Peyer's patch (tissue), 4 donors: Measurements from ENCODE around the gene DDC. TPM values are rescaled to one million over a fixed set of nuclear protein-coding genes. Genes with fewer than 3 reads are reported as not detected.

Experiments used
- DNase-seq, 3 donors: peaks; one replicate each; pipeline ENCODE4 v3.0.0-alpha.2; 2017 to 2019
- H3K27ac ChIP-seq, 4 donors: fragments of 200-600 bp; sonication (generic); one replicate each; pipeline ENCODE4 v1.5.1; 2016 to 2019
- H3K27me3 ChIP-seq, 2 donors: fragments of 200-600 bp; sonication (generic); one replicate each; pipeline ENCODE4 v1.5.1; 2019
- H3K36me3 ChIP-seq, 3 donors: fragments of 200-600 bp; sonication (generic); one replicate each; pipeline ENCODE4 v1.5.1; 2016 to 2019
- H3K4me1 ChIP-seq, 4 donors: fragments of 200-600 bp; sonication (generic); one replicate each; pipeline ENCODE4 v1.5.1; 2016 to 2019
- H3K4me3 ChIP-seq, 4 donors: fragments of 200-600 bp; sonication (generic); 1 replicate in 3 of 4; 2 replicates in 1 of 4; pipeline ENCODE4 v1.5.1; 2016 to 2019; ENCODE audit warnings: mild to moderate bottlenecking in 1 of 4
- H3K9me3 ChIP-seq, 4 donors: fragments of 200-600 bp; sonication (generic); one replicate each; pipeline ENCODE4 v1.5.1; 2016 to 2019; ENCODE audit warnings: mild to moderate bottlenecking in 1 of 4
- CTCF ChIP-seq, 6 experiments: fragments of 450-650 bp in 4 of 6; fragments of 200-600 bp in 2 of 6; sonication (generic) in 1 of 6; IDR thresholded peaks; one replicate each; pipeline ENCODE4 v1.5.1; 2017 to 2019; ENCODE audit warnings: antibody characterized with exemption in 6 of 6, mild to moderate bottlenecking in 3 of 6, moderate library complexity in 1 of 6
- POLR2A ChIP-seq, 2 donors: fragments of 450-650 bp; IDR thresholded peaks; one replicate each; pipeline ENCODE4 v1.5.1; 2017; ENCODE audit warnings: antibody characterized with exemption in 2 of 2, mild to moderate bottlenecking in 2 of 2, moderate library complexity in 2 of 2
- total RNA-seq, 4 donors: library from RNA; depleted of rRNA; stranded (reverse); fragments of >200 nt; gene quantifications; one replicate each; pipeline ENCODE4 v1.1.0, GENCODE V29; 2016

Gene DDC
- total RNA-seq, 4 donors from 2014 or later: 56.9 to 314 (median 200) TPM

- H3K4me1 ChIP-seq: no peaks in the 10 kb centered on the region
- H3K27me3 ChIP-seq: no peaks in the 10 kb centered on the region
- peaks cover 0 to 39% (median 0%) of the 10 kb centered on the region in 3 donors for H3K36me3 ChIP-seq
- H3K27ac ChIP-seq: no peak overlapping the region
- TF ChIP-seq CTCF (IDR thresholded peaks at IDR 0.05) (no peak), POLR2A (IDR thresholded peaks at IDR 0.05) (no peak)
- no peak for DNase-seq
- H3K4me3 ChIP-seq: no peak overlapping the region
- H3K9me3 ChIP-seq: no peaks in the 10 kb centered on the region
Observed at GRCh38 chr7:50607524-50608125, 42.4 kb upstream of the DDC start.

- no peak for DNase-seq
- H3K4me3 ChIP-seq: no peak overlapping the region
- no peaks in the 10 kb centered on the region for H3K4me1 ChIP-seq
- no peaks in the 10 kb centered on the region for H3K27me3 ChIP-seq
- TF ChIP-seq CTCF (IDR thresholded peaks at IDR 0.05): no peak
- TF ChIP-seq POLR2A (IDR thresholded peaks at IDR 0.05): no peak
- no peak overlapping the region for H3K27ac ChIP-seq
- H3K9me3 ChIP-seq: no peaks in the 10 kb centered on the region
- peaks cover 0 to 31% (median 0%) of the 10 kb centered on the region in 3 donors for H3K36me3 ChIP-seq
Observed at GRCh38 chr7:50605059-50605458, 39.9 kb upstream of the DDC start.

GRCh38 chr7:50603287-50603686 is 38.1 kb upstream of the DDC start:
- DNase-seq: no peak
- H3K4me3 ChIP-seq: no peak overlapping the region
- TF ChIP-seq POLR2A (IDR thresholded peaks at IDR 0.05) (no peak), CTCF (IDR thresholded peaks at IDR 0.05) (no peak)
- H3K4me1 ChIP-seq: no peaks in the 10 kb centered on the region
- H3K27me3 ChIP-seq: no peaks in the 10 kb centered on the region
- no peaks in the 10 kb centered on the region for H3K9me3 ChIP-seq
- H3K36me3 ChIP-seq: peaks cover 0 to 31% (median 0%) of the 10 kb centered on the region in 3 donors
- H3K27ac ChIP-seq: no peak overlapping the region

GRCh38 chr7:50599385-50599784 is 34.2 kb upstream of the DDC start:
- Histone ChIP-seq H3K4me1 (no peaks in the 10 kb centered on the region), H3K4me3 (no peak overlapping the region), H3K36me3 (peaks cover 0 to 10% (median 0%) of the 10 kb centered on the region in 3 donors), H3K27me3 (no peaks in the 10 kb centered on the region), H3K9me3 (no peaks in the 10 kb centered on the region), H3K27ac (no peak overlapping the region)
- no peak for TF ChIP-seq POLR2A (IDR thresholded peaks at IDR 0.05)
- no peak for TF ChIP-seq CTCF (IDR thresholded peaks at IDR 0.05)
- DNase-seq: no peak

GRCh38 chr7:50598460-50599343 is 33.5 kb upstream of the DDC start:
- H3K36me3 ChIP-seq: peaks cover 0 to 3% (median 0%) of the 10 kb centered on the region in 3 donors
- DNase-seq: no peak

More at GRCh38 chr7:50598460-50599343, 33.5 kb upstream of the DDC start:
- H3K27ac ChIP-seq: no peak overlapping the region
- H3K9me3 ChIP-seq: no peaks in the 10 kb centered on the region
- H3K4me1 ChIP-seq: no peaks in the 10 kb centered on the region
- no peaks in the 10 kb centered on the region for H3K27me3 ChIP-seq
- no peak overlapping the region for H3K4me3 ChIP-seq
- TF ChIP-seq POLR2A (IDR thresholded peaks at IDR 0.05) (no peak), CTCF (IDR thresholded peaks at IDR 0.05) (no peak)
